HG02885 (cell line): Measurements from ENCODE around the gene LDB2.

Experiments used
- ATAC-seq: cut with Tn5 transposase; IDR thresholded peaks from one replicate; pipeline ENCODE4 v1.9.1; 2021; ENCODE audit warnings: mild to moderate bottlenecking; ENCODE audit not compliant: unreplicated experiment, poor library complexity

Gene LDB2

DNA sequence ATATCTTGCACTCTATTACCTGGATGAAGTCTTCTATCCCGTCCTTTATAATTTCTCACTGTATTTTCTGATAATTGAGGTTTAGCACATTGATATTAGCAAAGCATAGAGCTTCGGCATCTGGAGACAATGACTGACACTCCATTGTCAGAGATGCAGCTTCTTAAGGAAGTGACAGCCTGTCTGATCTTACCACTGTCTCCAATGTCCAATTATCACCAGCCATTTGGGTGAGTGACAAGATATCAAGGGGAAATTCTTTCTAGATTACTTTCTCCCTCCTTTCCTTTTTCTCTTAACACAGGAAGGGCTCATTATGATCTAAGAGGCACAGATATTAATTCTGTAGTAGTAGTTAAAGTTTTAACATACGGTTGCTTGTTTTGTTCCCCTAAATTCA, 86.4 kb downstream of the LDB2 start:
- ATAC-seq: no peak

DNA sequence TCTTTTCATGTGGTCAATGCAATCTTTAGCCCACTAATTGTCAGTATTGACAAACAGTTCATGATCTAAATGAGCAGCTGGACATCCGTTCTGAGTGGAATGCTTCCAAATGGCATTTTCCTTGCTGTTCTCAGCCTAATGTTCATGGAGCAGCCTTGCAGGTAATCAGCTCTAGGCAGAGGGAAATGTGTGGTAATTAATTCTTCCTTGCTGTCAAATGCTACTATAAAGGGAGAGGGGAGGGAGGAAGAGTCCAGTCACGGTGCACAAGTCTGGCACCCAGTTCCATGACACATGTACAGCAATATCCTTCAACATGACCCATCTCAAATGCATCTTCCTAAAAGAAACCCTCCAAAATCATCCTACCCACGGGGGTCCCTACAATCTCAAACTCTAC, 88.5 kb downstream of the LDB2 start:
- no peak for ATAC-seq

DNA sequence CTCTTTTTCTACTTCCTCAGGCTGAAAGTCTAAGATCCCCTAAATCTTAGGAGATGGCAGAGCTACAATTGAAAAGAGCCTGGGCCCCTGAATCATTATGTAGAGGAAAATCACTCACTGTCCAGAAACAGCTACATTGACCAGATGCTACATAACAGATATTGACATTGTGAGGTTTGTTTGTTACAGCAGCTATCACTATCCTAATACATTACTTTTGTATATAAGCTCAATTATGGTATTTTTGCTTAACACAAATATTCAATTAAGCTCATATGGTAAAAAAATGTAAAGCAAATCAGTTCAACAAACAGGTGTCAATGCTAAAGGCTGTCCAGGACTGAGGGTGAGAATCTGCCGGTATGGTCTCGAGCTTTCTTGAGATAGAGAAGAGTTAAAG, 89.4 kb downstream of the LDB2 start:
- no peak for ATAC-seq

DNA sequence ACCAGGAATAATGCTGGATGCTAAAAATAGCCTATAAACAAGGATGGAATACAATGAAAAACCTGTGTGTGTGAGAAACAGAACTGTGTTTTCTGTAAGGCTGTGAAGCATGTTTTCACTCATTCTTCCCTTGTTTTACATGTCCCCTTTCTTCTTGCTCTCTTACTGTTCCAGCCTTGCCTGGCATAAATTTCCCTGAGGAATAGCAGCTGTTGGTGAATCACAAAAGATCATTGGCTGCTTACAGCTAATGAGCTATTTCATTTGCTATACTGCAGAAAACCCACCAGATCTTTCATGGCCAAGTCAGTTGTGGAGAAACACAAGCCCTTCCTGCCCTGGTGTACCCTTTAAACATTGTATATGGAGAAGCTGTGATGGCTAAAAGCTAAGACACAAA, 91.1 kb downstream of the LDB2 start:
- ATAC-seq: no peak

DNA sequence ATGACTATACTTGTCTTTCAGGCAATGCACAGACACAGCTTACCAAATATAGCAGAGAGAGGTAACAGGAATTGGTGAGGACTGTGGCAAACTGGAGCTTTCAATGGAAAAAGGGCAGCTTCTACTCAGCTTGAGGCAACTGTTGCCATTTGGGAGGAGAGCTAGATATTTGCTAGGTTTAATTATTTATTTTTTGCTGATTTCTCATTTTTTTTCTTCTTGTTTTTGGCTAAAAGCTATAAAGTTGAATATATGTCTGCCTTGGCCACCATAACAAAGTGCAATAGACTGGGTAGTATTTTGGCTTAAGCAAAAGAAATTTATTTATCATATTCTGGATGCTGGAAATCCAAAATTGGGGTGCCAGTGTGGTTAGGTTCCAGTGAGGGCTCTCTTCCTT, 93.9 kb downstream of the LDB2 start:
- no peak for ATAC-seq

DNA sequence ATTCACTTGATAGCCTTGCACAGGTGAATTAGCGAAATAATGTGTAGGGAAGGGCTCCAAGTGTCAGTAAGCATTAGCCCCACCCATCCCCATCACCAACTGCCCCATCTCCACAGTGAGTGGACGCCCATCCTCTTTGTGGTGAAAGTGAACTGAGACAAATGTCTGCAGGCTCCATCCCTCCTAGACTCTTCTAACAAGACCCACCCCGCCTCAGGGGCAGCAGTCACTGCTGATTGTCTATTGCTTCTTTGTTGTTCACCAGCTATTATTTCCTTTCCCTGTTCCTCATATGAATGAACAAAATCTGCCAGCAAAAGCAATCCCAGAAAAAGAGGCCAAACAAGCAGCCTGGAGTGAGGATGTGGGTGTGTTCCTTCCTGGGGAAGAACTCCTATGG, 96.4 kb downstream of the LDB2 start:
- no peak for ATAC-seq

DNA sequence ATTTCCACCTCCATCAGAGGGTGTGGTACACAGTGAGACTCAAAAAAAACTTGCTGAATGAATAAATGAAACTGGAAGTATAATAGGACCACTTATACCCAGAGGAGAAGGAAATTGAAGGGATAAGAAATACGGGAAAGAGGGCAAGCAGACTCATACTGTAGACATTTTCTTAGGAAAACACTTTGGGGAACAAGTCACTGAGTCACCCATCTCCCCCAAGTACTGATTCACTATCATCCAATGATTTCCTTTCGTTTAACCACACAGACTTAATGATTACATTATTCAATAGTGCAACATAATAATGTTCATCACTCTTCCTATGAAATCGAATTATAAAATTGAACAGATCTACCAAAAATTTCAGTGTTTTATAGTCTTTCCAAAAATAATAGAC, 97.1 kb downstream of the LDB2 start:
- no peak for ATAC-seq

DNA sequence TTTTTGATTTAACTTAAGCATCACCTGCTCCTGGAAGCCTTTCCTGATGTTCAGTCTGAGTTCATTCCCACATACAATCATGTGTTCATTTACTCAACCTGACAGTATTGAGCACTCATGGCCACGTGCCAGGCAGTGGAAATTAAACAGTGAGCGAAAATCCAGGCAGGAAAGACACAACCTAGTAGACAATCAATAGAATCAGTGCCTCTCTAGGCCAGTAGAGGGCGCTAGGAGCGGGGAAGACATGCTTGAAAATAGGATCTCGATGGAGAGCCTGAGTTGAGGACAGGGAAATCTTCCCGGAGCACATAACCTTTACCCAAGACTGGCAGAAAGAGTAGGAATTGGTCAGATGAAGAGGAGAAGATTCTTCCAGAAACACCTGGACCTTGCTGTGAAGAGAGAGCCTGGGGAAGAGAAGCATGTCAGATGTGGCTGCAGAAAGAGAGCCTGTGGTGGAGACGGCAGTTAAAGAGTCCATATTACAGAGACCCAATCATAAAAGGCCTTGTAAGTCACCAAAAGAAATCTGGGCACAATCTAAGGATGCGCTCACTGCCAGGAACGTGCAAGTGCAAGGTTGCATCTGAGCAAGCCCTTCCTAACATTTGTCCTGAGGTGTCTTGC, 103.5 kb downstream of the LDB2 start:
- ATAC-seq: peak; percentile 50

DNA sequence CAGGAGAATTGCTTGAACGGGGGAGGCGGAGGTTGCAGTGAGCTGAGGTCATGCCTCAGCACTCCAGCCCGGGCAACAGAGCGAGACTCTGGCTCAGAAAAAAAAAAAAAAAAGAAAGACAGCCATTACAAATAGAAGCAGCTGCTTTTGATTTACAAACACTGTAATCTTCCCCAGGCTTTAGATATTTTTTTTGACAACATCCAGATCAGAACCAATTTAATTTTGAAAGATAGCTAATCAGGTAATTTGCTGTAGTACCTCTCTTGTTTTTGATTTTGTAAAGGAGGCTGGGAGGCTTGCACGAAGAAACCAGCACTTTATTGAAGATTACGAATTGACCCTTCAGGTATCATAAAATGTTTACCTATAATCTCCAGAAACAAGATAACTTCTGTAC, 107.0 kb downstream of the LDB2 start:
- no peak for ATAC-seq

DNA sequence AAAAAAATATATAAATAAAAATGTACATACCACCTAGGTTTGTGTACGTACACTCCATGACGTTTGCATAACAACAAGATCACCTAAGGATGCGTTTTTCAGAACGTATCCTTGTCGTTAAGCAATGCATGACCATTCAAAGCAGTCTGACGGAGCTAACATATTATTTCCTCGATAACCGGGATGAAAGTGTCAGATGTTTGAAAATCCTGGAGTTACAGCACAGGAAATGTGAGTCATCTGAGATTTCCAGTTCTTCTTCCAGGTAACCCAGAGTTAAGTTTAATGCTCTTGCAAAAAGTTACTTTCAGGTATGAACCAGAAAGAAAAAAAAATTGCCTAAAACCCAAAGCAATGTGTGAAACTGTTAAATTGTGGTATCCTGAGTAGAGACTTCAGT, 107.9 kb downstream of the LDB2 start:
- ATAC-seq: no peak

DNA sequence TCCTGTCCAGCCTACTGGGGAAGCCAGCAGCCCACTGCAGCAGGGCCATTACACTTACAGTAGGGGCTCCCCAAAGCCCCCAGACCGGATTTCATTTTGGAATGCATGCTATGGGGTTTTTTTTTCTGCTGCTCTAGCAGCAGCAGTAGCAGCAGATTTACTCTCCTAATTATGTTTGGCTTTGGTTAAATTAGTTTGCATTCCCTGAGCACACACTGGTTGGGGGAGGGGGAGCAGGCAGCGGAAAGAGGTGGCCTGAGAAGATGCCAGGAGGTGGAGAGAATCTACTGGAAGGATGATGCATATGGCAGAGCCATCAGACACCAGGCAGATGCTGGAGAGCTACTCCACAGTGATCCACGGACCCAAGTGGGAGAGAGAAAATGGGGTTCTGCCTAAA, 109.6 kb downstream of the LDB2 start:
- no peak for ATAC-seq

DNA sequence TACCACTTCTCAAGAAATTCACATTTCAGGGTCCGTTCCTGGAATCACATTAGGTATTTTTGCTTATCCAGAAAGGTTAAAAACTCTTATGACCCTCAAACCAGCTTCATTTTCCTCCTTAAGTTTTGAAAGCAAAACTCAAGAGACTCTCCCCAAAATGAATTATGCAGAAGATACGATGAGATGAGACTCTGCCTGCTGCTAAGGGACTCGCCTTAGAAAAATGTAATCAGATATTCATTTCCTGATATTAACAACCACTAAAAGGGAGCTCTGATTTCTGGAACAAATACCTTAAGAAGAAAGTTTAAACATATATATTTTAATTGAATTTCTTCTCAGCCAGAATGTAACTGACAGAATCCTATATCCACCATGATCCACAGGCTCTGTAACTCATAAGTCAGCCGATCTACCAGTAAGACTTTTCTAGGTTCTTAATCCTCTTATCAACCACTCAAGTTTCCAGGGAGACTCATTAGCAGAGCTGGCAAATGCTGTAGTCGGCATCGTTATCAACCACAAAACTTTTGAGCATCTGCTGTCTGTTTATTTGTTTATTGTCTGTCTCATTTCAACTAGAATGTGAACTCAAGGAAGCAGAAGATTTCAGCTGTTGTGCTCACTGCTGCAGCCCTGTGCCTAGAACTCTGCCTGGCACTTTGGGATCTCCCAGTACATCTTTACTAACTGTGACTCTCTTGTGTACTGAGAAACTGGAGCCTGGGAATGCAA, 112.5 kb downstream of the LDB2 start:
- ATAC-seq: no peak

DNA sequence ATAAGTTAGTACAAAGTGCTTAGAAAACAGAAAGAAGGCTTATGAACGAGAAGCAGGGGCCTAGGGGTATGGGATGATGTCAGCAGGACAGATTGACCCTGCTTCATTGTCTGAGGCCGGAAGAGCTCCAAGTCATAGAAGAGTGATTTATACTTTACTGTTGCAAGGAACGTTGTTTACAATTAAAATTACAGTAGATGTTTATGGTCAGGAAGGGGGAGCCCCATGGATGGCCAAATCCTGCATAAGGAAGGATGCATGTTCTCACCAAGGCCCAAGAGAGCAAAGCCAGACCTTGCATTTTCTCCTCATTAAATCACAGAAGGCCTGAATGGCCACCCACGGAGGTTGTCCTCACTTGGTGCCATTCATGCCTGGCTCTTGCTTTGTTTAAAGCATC, 115.3 kb downstream of the LDB2 start:
- ATAC-seq: no peak

DNA sequence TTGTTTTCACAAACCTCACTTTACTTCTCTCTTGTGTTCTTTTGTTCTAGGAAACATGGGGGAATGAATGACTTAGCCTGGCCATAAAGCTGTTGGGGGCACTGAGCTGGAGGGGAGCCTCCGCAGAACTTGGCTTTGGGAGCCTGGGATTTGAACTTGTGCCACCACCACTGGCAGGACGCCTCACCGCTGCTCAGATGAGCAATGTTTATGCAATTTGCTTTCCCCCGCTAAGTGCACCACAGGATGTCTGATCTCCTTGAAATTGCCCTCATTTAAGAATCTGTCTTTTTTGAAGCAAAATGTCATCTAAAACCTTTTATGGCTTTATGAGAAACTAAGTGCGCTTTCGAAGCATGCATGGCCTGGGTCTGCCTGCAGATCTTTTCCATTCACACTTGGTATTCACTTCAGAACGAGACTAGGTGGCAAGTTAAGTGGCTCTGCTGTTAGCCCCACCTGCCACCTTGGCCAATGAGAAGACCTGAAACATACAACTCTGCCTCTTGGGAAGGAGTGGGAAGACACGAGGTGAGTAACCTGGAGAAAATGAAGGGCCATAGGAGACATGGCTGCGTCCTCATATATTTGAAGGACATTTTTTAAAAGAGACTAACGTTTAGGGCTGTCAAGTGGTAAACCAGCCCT, 119.3 kb downstream of the LDB2 start:
- no peak for ATAC-seq

DNA sequence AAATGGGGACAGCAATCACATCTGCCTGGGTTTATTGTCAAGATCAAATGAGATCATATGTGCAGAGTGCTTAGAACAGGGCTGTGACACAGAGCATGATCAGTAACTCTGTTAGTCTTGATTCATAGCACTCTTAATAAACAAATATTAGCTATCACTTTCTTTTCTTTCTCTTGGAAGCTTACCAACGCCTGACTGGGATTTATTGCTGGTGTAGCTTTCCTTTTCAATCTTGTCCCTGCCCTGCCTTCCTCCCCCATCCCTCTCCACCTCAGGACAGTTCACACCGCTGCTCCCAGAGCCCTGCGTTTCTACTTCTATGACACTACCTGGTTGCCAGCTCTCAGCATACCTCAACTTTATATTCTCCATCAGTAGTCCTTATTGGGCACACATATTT, 120.7 kb downstream of the LDB2 start:
- ATAC-seq: no peak

DNA sequence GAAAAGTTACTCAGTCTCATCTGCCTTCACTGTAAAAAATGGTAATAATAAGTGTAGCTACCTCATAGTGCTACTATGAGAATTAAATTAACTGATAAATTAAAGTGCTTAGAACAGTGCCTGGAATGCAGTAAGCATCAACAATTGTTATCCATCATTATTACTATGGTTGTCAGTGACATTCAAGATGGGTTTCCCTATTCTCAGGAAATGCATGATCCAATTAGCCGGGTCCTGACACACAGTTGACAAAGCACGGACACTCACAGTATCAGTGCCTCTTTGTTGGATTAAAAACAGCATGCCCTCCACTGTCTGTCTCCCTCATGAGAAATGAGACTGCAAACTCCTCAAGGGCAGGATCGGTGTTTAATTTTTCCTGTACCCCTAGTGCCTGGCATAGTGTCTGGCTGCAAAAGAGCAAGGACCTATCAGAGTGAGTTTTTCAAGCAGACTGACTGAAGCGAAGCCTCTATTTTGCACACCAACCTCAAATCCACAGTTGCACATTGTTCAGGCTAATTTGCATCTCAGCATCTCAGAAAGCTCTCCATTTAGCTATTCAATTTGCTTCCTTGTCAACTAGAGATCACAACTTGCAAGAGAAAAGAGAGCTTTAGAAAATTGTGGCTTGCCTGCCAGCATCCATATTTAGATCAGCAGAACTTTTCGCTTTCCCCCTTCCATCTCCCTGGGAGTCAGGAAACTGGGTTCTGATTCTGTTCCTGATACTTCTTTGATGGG, 122.9 kb downstream of the LDB2 start:
- no peak for ATAC-seq

DNA sequence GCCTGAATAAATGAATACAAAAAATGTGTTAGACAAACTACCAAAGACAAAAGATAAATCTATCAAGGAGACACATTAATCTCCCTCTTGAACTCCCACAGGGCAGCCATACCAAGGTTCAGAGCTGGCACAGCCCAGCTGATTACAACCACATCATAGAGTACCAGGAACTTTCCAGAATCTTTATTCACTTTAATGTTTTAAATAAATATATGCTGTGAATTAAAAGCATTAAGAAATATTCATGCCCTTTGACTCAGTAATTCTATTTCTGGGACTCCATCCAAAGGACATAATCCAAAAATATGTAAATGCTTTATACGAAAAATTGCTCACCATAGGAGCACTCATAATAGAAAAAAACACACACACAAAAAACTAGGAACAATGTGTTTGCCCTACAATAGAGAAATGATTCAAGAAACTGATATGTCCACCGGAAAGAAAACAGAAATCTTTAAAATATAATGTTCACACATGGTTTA, 126.0 kb downstream of the LDB2 start:
- ATAC-seq: no peak

DNA sequence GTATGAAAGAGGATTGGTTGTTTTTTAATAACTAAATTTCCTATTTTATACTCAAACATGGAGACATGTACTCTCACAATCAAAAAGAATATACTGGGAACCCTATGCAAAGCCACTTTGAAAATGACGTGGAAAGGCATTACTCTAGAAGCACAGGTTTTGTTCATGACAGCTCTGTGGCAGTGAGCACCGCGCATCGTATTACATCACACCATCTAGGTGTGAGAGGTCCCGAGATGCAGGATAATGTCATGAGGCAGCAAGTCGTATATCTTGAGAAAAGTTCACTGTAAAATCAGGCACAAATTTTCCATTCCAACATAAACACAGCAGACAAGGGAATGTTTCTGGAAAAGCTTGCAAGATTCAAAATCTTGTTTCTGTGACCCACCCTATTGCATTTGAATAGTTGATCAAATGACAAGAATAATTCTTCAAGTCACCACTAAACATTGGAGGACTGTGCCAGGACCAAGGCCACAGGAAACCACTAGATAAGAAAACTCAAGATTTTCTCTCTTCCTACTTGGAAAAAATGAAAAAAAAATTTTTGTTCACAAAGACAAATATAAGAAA, 127.6 kb downstream of the LDB2 start:
- ATAC-seq: no peak

DNA sequence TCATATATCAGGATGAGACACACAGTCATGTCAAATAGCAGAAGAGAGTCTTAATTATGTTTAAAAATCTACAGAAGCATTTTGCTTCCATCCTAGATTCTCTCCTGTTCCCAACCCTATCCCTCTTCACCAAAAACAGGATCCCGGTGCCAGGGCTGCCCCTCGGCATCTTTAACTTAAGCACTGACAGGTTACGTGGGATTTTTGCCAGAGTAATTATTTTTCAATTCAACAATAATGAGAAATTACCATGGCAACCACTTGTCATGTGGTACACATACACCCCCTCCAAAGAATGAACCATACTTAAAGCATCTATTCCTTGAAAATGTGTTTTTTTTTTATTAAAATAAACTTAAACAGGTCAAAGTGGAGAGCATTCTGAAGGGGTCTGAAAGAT, 130.6 kb downstream of the LDB2 start:
- no peak for ATAC-seq

DNA sequence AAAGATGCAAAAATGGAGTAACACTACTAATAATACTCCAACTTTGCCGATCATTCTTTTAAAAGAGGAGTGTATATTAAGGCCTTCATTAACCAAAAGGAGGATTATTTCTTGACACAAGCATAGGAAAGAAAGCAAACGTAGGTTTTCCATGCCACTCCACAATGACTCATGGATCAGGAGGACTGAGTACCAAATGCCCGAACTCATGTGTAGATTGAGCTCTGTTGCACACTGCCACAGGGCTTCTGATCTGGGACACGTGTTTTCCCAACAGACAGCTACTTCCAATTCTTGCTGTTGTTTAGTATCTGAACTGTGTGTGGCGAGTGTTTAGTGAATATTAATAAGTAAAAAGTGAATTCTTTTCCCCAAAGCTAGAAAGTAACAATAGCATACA, 131.2 kb downstream of the LDB2 start:
- ATAC-seq: no peak

DNA sequence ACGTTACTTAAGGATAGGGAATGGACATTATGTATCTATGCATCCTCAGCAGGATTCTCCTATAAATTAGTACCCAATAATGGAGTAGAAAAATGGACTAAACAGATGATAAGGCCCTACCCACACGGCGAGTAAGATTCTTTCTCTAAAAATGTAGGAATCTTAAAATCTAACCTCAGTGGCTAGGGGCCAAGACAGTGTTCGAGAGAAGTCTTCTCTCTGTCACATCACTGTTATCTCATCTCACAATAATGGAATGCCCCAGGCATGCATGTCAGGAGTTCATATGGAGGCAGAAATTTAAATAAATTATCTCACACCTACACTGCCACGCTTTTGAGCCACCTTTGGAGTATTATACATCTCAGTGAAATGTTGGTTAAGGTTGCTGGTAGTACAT, 132.9 kb downstream of the LDB2 start:
- no peak for ATAC-seq
